ENCODE measurements around the gene PFKFB1. TPM values are rescaled to one million over a fixed set of nuclear protein-coding genes. Genes with fewer than 3 reads are reported as not detected.
A peak's percentile ranks its signal among the peaks of the same experiment; 100 is the strongest.

Gene PFKFB1
- total RNA-seq, 1 experiment from 2014 or later: 0.37 TPM

GRCh38 chrX:54926978-54927377, 67.0 kb downstream of the PFKFB1 start:
- TF ChIP-seq CTCF (IDR thresholded peaks at IDR 0.05; ENCODE audit: unreplicated experiment): no peak
- peaks cover 8% of the 10 kb centered on the region for H3K9me3 Mint-ChIP-seq (ENCODE audit: unreplicated experiment)
- H3K27me3 Mint-ChIP-seq (ENCODE audit: insufficient read depth, unreplicated experiment): peaks cover 28% of the 10 kb centered on the region
- no peak overlapping the region for H3K27ac Mint-ChIP-seq (ENCODE audit: low read depth, unreplicated experiment)
- ChIA-PET CTCF (interaction anchor here (0.6 kb wide), 1 partner anchor 129 kb away, joined by 3 read pairs; the partner anchor contains the start of gene ITIH6), POLR2A (no interaction called here)
- no peaks in the 10 kb centered on the region for H3K4me1 Mint-ChIP-seq (ENCODE audit: insufficient read depth, unreplicated experiment)
- no peak for DNase-seq (ENCODE audit: unreplicated experiment)
- intact Hi-C loops (cut with micrococcal nuclease): no loop called here
- no peak overlapping the region for H3K4me3 Mint-ChIP-seq (ENCODE audit: unreplicated experiment)
- BruUV-seq (replicated peaks): no TSS peak
- no peaks in the 10 kb centered on the region for H3K36me3 Mint-ChIP-seq (ENCODE audit: insufficient read depth, unreplicated experiment)

- DNase-seq (ENCODE audit: unreplicated experiment): no peak
- ChIA-PET CTCF (interaction anchor here (0.5 kb wide), 1 partner anchor 16 kb away, joined by 3 read pairs; no protein-coding TSS in a partner anchor), POLR2A (no interaction called here)
- BruUV-seq (replicated peaks): no TSS peak
- peaks cover 17% of the 10 kb centered on the region for H3K9me3 Mint-ChIP-seq (ENCODE audit: unreplicated experiment)
- peaks cover 5% of the 10 kb centered on the region for H3K36me3 Mint-ChIP-seq (ENCODE audit: insufficient read depth, unreplicated experiment)
- no peak overlapping the region for H3K4me3 Mint-ChIP-seq (ENCODE audit: unreplicated experiment)
- intact Hi-C loops (cut with micrococcal nuclease): no loop called here
- peaks cover 47% of the 10 kb centered on the region for H3K27me3 Mint-ChIP-seq (ENCODE audit: insufficient read depth, unreplicated experiment)
- no peak overlapping the region for H3K27ac Mint-ChIP-seq (ENCODE audit: low read depth, unreplicated experiment)
- TF ChIP-seq CTCF (IDR thresholded peaks at IDR 0.05; ENCODE audit: unreplicated experiment): no peak
- H3K4me1 Mint-ChIP-seq (ENCODE audit: insufficient read depth, unreplicated experiment): peaks cover 7% of the 10 kb centered on the region
Observed at GRCh38 chrX:54923376-54923775, 70.6 kb downstream of the PFKFB1 start.

- POLR2A ChIA-PET: no interaction called here
- Mint-ChIP-seq H3K9me3 (ENCODE audit: unreplicated experiment) (peaks cover 17% of the 10 kb centered on the region), H3K36me3 (ENCODE audit: insufficient read depth, unreplicated experiment) (peaks cover 6% of the 10 kb centered on the region), H3K4me1 (ENCODE audit: insufficient read depth, unreplicated experiment) (peaks cover 7% of the 10 kb centered on the region), H3K4me3 (ENCODE audit: unreplicated experiment) (no peak overlapping the region), H3K27me3 (ENCODE audit: insufficient read depth, unreplicated experiment) (peaks cover 47% of the 10 kb centered on the region), H3K27ac (ENCODE audit: low read depth, unreplicated experiment) (no peak overlapping the region)
- intact Hi-C loops (cut with micrococcal nuclease): no loop called here
- CTCF ChIA-PET: no interaction called here
- TF ChIP-seq CTCF (IDR thresholded peaks at IDR 0.05; ENCODE audit: unreplicated experiment): no peak
- no TSS peak for BruUV-seq (replicated peaks)
- no peak for DNase-seq (ENCODE audit: unreplicated experiment)
Observed at GRCh38 chrX:54922547-54922946, 71.4 kb downstream of the PFKFB1 start.

GRCh38 chrX:54921427-54922021, 72.5 kb downstream of the PFKFB1 start:
- Mint-ChIP-seq H3K36me3 (ENCODE audit: insufficient read depth, unreplicated experiment) (peaks cover 6% of the 10 kb centered on the region), H3K9me3 (ENCODE audit: unreplicated experiment) (peaks cover 17% of the 10 kb centered on the region), H3K27ac (ENCODE audit: low read depth, unreplicated experiment) (no peak overlapping the region), H3K27me3 (ENCODE audit: insufficient read depth, unreplicated experiment) (peaks cover 45% of the 10 kb centered on the region), H3K4me1 (ENCODE audit: insufficient read depth, unreplicated experiment) (peaks cover 7% of the 10 kb centered on the region), H3K4me3 (ENCODE audit: unreplicated experiment) (peak overlapping the region; percentile 40)
- BruUV-seq (replicated peaks): no TSS peak
- no peak for TF ChIP-seq CTCF (IDR thresholded peaks at IDR 0.05; ENCODE audit: unreplicated experiment)
- intact Hi-C loops (cut with micrococcal nuclease): no loop called here
- DNase-seq (ENCODE audit: unreplicated experiment): no peak
- ChIA-PET CTCF (no interaction called here), POLR2A (interaction anchor here (0.7 kb wide), 1 partner anchor 935 kb away, joined by 3 read pairs; no protein-coding TSS in a partner anchor)
